ENCODE results near the gene BCAT1. TPM values are rescaled to one million over a fixed set of nuclear protein-coding genes. Genes with fewer than 3 reads are reported as not detected.
"Not testable (repeated sequence)": the region's sequence is repeated elsewhere in the genome, so short reads cannot be mapped to it uniquely, and the experiment has no call there.

Gene BCAT1
- total and polyA plus RNA-seq, 2 experiments from 2014 or later, result 46.4 to 72.8 TPM

GRCh38 chr12:24929953-24930352 is 18.9 kb downstream of the BCAT1 start:
- TF ChIP-seq EZH2 (IDR thresholded peaks at IDR 0.05; ENCODE audit: borderline replicate concordance), result no peak
- TF ChIP-seq EZH2phosphoT487 (IDR thresholded peaks at IDR 0.05; ENCODE audit: low read depth, severe bottlenecking, unreplicated experiment), result no peak
- no peak for TF ChIP-seq CTCF (IDR thresholded peaks at IDR 0.05; ENCODE audit: poor library complexity)
- H3K4me1 ChIP-seq (ENCODE audit: insufficient read depth), result no peaks in the 10 kb centered on the region
- H3K9me2 ChIP-seq (replicated peaks; ENCODE audit: insufficient read depth), result no peaks in the 10 kb centered on the region
- H3K9me3 ChIP-seq (ENCODE audit: low read depth), result no peaks in the 10 kb centered on the region
- 76% methylated on average over 2 of the region's 2 CpGs for WGBS (ENCODE audit: low lambda C conversion rate, missing lambda C conversion rate)
- H3K79me2 ChIP-seq, result peaks cover 19% of the 10 kb centered on the region
- H4K20me1 ChIP-seq (ENCODE audit: insufficient read depth, poor library complexity, severe bottlenecking), result peaks cover 3% of the 10 kb centered on the region
- no peak overlapping the region for H3K4me3 ChIP-seq
- no peak overlapping the region for H2AFZ ChIP-seq
- H3K4me2 ChIP-seq, result no peak overlapping the region
- no peaks in the 10 kb centered on the region for H3K36me3 ChIP-seq (replicated peaks; ENCODE audit: insufficient read depth, low read depth)
- DNase-seq (ENCODE audit: low spot score), result no peak
- H3K27me3 ChIP-seq, result no peaks in the 10 kb centered on the region
- H3K27ac ChIP-seq, result no peak overlapping the region

GRCh38 chr12:24928533-24929306 is 20.2 kb downstream of the BCAT1 start:
- H3K4me3 ChIP-seq; H3K36me3 ChIP-seq (replicated peaks; ENCODE audit: insufficient read depth, low read depth); H4K20me1 ChIP-seq (ENCODE audit: insufficient read depth, poor library complexity, severe bottlenecking); H2AFZ ChIP-seq; H3K4me2 ChIP-seq; DNase-seq (ENCODE audit: low spot score); H3K27ac ChIP-seq; H3K4me1 ChIP-seq (ENCODE audit: insufficient read depth); H3K9me3 ChIP-seq (ENCODE audit: low read depth); H3K9me2 ChIP-seq (replicated peaks; ENCODE audit: insufficient read depth); H3K27me3 ChIP-seq: not testable (repeated sequence)
- WGBS (ENCODE audit: low lambda C conversion rate, missing lambda C conversion rate), result 85% methylated on average over 13 of the region's 13 CpGs
- peaks cover 18% of the 10 kb centered on the region for H3K79me2 ChIP-seq

DNA sequence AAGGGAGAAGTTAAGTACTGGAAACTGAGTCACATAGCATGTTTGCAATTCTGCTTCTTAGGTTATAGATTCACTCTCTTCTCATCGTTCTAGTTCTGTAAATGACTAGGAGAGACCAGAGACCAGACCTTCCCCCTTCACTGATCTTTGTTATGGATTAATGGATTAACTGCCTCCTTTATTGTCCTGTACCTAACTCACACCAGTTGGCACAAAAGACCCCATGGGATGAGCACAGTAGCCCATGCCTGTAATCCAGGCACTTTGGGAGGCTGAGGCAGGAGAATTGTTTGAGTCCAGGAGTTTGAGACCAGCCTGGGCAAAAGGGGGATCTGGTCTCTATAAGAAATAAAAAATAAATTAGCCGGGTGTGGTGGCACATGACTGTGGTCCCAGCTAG is 20.8 kb downstream of the BCAT1 start:
- Histone ChIP-seq H3K27me3 (no peaks in the 10 kb centered on the region), H3K9me2 (replicated peaks; ENCODE audit: insufficient read depth) (no peaks in the 10 kb centered on the region), H2AFZ (no peak overlapping the region), H3K79me2 (peaks cover 24% of the 10 kb centered on the region), H3K4me2 (no peak overlapping the region), H3K4me1 (ENCODE audit: insufficient read depth) (no peaks in the 10 kb centered on the region), H3K4me3 (no peak overlapping the region), H3K36me3 (replicated peaks; ENCODE audit: insufficient read depth, low read depth) (no peaks in the 10 kb centered on the region), H4K20me1 (ENCODE audit: insufficient read depth, poor library complexity, severe bottlenecking) (peaks cover 3% of the 10 kb centered on the region), H3K27ac (no peak overlapping the region), H3K9me3 (ENCODE audit: low read depth) (no peaks in the 10 kb centered on the region)
- TF ChIP-seq EZH2 (IDR thresholded peaks at IDR 0.05; ENCODE audit: borderline replicate concordance), result no peak
- no peak for TF ChIP-seq CTCF (IDR thresholded peaks at IDR 0.05; ENCODE audit: poor library complexity)
- no peak for TF ChIP-seq EZH2phosphoT487 (IDR thresholded peaks at IDR 0.05; ENCODE audit: low read depth, severe bottlenecking, unreplicated experiment)
- 78% methylated on average over 2 of the region's 2 CpGs for WGBS (ENCODE audit: low lambda C conversion rate, missing lambda C conversion rate)
- DNase-seq (ENCODE audit: low spot score), result no peak

DNA sequence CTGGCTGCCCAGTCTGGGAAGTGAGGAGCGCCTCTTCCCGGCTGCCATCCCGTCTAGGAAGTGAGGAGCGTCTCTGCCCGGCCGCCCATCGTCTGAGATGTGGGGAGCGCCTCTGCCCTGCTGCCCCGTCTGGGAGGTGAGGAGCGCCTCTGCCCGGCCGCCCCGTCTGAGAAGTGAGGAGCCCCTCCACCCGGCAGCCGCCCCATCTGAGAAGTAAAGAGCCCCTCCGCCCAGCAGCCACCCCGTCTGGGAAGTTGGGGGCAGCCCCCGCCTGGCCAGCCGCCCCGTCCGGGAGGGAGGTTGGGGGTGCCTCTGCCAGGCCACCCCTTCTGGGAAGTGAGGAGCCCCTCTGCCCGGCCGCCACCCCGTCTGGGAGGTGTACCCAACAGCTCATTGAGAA is 22.8 kb downstream of the BCAT1 start:
- H3K27ac ChIP-seq; H3K27me3 ChIP-seq; H3K9me3 ChIP-seq (ENCODE audit: low read depth); H2AFZ ChIP-seq; H3K4me3 ChIP-seq; H4K20me1 ChIP-seq (ENCODE audit: insufficient read depth, poor library complexity, severe bottlenecking); H3K4me2 ChIP-seq; H3K4me1 ChIP-seq (ENCODE audit: insufficient read depth); H3K36me3 ChIP-seq (replicated peaks; ENCODE audit: insufficient read depth, low read depth); DNase-seq (ENCODE audit: low spot score); H3K9me2 ChIP-seq (replicated peaks; ENCODE audit: insufficient read depth): not testable (repeated sequence)
- WGBS (ENCODE audit: low lambda C conversion rate, missing lambda C conversion rate), result 97% methylated on average over 7 of the region's 24 CpGs
- peaks cover 41% of the 10 kb centered on the region for H3K79me2 ChIP-seq

Measured in hepatocyte (in vitro differentiated cells).